Measurements from ENCODE around the gene GPT2. TPM values are rescaled to one million over a fixed set of nuclear protein-coding genes. Genes with fewer than 3 reads are reported as not detected.

Gene GPT2
- total RNA-seq, 1 donor from 2014 or later: 21.6 TPM

- peak within 1 kb of the TSS; percentile 84 for H3K4me2 ChIP-seq
- H3F3A ChIP-seq (ENCODE audit: low read depth): peaks cover 12% of the 10 kb centered on the region
- no peaks in the 10 kb centered on the region for H3K27me3 ChIP-seq
- peaks cover 35% of the 10 kb centered on the region for H4K20me1 ChIP-seq (ENCODE audit: low read depth)
- H3K36me3 Mint-ChIP-seq: peaks cover 10% of the 10 kb centered on the region
- H3K27ac Mint-ChIP-seq: peak within 1 kb of the TSS; percentile 91
- peaks cover 53% of the 10 kb centered on the region for H3K79me2 ChIP-seq (ENCODE audit: low read depth)
- H3K9me3 Mint-ChIP-seq: no peaks in the 10 kb centered on the region
- H3K4me3 Mint-ChIP-seq: peak within 1 kb of the TSS; percentile 92
- TF ChIP-seq EZH2phosphoT487 (IDR thresholded peaks at IDR 0.05): no peak
- TF ChIP-seq CTCF (IDR thresholded peaks at IDR 0.05): no peak
- no peak for TF ChIP-seq EZH2 (IDR thresholded peaks at IDR 0.05)
- H3K9ac ChIP-seq: peak within 1 kb of the TSS; percentile 96
- H3K27me3 Mint-ChIP-seq (ENCODE audit: insufficient read depth, low read depth): peaks cover 2% of the 10 kb centered on the region
- peak within 1 kb of the TSS; percentile 92 for H2AFZ ChIP-seq (replicated peaks)
- H3K36me3 ChIP-seq: peaks cover 12% of the 10 kb centered on the region
- DNase-seq (ENCODE audit: low spot score): peak; percentile 94
- H3K27ac ChIP-seq: peak within 1 kb of the TSS; percentile 99
- peaks cover 15% of the 10 kb centered on the region for H3K4me1 ChIP-seq
- peaks cover 36% of the 10 kb centered on the region for H3K4me1 Mint-ChIP-seq
- no peaks in the 10 kb centered on the region for H3K9me3 ChIP-seq (ENCODE audit: low read depth)
- peak within 1 kb of the TSS; percentile 91 for H3K4me3 ChIP-seq
These were observed 89.2 kb downstream of the GPT2 start, which contains the start of gene DNAJA2 for GRCh38 chr16:46973207-46973995. DNAJA2 (minus strand) TSS chr16:46973674; CDS start chr16:46973572, 102 bp downstream.

GRCh38 chr16:46973996-46974324 lies 89.8 kb downstream of the GPT2 start:
- Histone ChIP-seq H3K9me3 (ENCODE audit: low read depth) (no peaks in the 10 kb centered on the region), H3K27ac (peak overlapping the region; percentile 99), H3K4me2 (peak overlapping the region; percentile 84), H3K4me3 (peak overlapping the region; percentile 91), H2AFZ (replicated peaks) (peak overlapping the region; percentile 92), H4K20me1 (ENCODE audit: low read depth) (peaks cover 30% of the 10 kb centered on the region), H3K27me3 (no peaks in the 10 kb centered on the region), H3K79me2 (ENCODE audit: low read depth) (peaks cover 48% of the 10 kb centered on the region), H3K36me3 (peaks cover 10% of the 10 kb centered on the region), H3K4me1 (peaks cover 15% of the 10 kb centered on the region), H3F3A (ENCODE audit: low read depth) (peaks cover 12% of the 10 kb centered on the region), H3K9ac (peak overlapping the region; percentile 16)
- no peak for TF ChIP-seq EZH2 (IDR thresholded peaks at IDR 0.05)
- TF ChIP-seq CTCF (IDR thresholded peaks at IDR 0.05): no peak
- TF ChIP-seq EZH2phosphoT487 (IDR thresholded peaks at IDR 0.05): no peak
- no peak for DNase-seq (ENCODE audit: low spot score)
- H3K27ac Mint-ChIP-seq: peak overlapping the region; percentile 91
- H3K27me3 Mint-ChIP-seq (ENCODE audit: insufficient read depth, low read depth): peaks cover 2% of the 10 kb centered on the region
- no peaks in the 10 kb centered on the region for H3K9me3 Mint-ChIP-seq
- H3K36me3 Mint-ChIP-seq: peaks cover 10% of the 10 kb centered on the region
- H3K4me1 Mint-ChIP-seq: peaks cover 36% of the 10 kb centered on the region
- H3K4me3 Mint-ChIP-seq: peak overlapping the region; percentile 92

GRCh38 chr16:46974352-46974751 lies 90.2 kb downstream of the GPT2 start:
- no peak for TF ChIP-seq EZH2 (IDR thresholded peaks at IDR 0.05)
- TF ChIP-seq EZH2phosphoT487 (IDR thresholded peaks at IDR 0.05): no peak
- no peak for TF ChIP-seq CTCF (IDR thresholded peaks at IDR 0.05)
- Mint-ChIP-seq H3K4me1 (peaks cover 34% of the 10 kb centered on the region), H3K27me3 (ENCODE audit: insufficient read depth, low read depth) (peaks cover 2% of the 10 kb centered on the region), H3K9me3 (no peaks in the 10 kb centered on the region), H3K4me3 (peak overlapping the region; percentile 92), H3K36me3 (peaks cover 9% of the 10 kb centered on the region), H3K27ac (peak overlapping the region; percentile 91)
- peak; percentile 13 for DNase-seq (ENCODE audit: low spot score)
- Histone ChIP-seq H3K9ac (peak overlapping the region; percentile 16), H2AFZ (replicated peaks) (no peak overlapping the region), H3K9me3 (ENCODE audit: low read depth) (no peaks in the 10 kb centered on the region), H3F3A (ENCODE audit: low read depth) (peaks cover 12% of the 10 kb centered on the region), H3K4me1 (peaks cover 15% of the 10 kb centered on the region), H3K79me2 (ENCODE audit: low read depth) (peaks cover 44% of the 10 kb centered on the region), H4K20me1 (ENCODE audit: low read depth) (peaks cover 26% of the 10 kb centered on the region), H3K27me3 (no peaks in the 10 kb centered on the region), H3K27ac (peak overlapping the region; percentile 99), H3K4me2 (peak overlapping the region; percentile 84), H3K36me3 (peaks cover 8% of the 10 kb centered on the region), H3K4me3 (peak overlapping the region; percentile 91)

Measured in neural progenitor cell (in vitro differentiated cells).